SK-N-SH treated with all-trans-retinoic acid at 6 μM for 48 hours (cell line): ENCODE measurements around the gene BTBD16.

Experiments used
- ARNTL ChIP-seq: fragments of 450-650 bp; formaldehyde crosslinking; IDR thresholded peaks from 2 replicates; pipeline ENCODE4 v1.5.0; 2020; ENCODE audit warnings: low read depth, mild to moderate bottlenecking, moderate library complexity, borderline replicate concordance
- CSDC2 ChIP-seq: fragments of 250-450 bp; sonication (Bioruptor Pico); IDR thresholded peaks from 2 replicates; pipeline ENCODE4 v1.5.0; 2020; ENCODE audit warnings: mild to moderate bottlenecking, moderate library complexity
- CSRNP3 ChIP-seq: fragments of 250-450 bp; sonication (Bioruptor Pico); IDR thresholded peaks from 2 replicates; pipeline ENCODE4 v1.5.1; 2021; ENCODE audit warnings: mild to moderate bottlenecking, moderate library complexity
- GLIS3 ChIP-seq: fragments of 250-450 bp; sonication (Bioruptor Pico); IDR thresholded peaks from 2 replicates; pipeline ENCODE4 v1.5.0; 2020; ENCODE audit warnings: mild to moderate bottlenecking, moderate library complexity
- ISL1 ChIP-seq: fragments of 250-450 bp; sonication (Bioruptor Pico); IDR thresholded peaks from 2 replicates; pipeline ENCODE4 v2.1.2; 2022; ENCODE audit warnings: mild to moderate bottlenecking, moderate library complexity
- PATZ1 ChIP-seq: fragments of 250-450 bp; sonication (Bioruptor Pico); IDR thresholded peaks from 2 replicates; pipeline ENCODE4 v1.8.0; 2020; ENCODE audit warnings: mild to moderate bottlenecking, moderate library complexity, borderline replicate concordance
- POU6F1 ChIP-seq: fragments of 250-450 bp; sonication (Bioruptor Pico); IDR thresholded peaks from 2 replicates; pipeline ENCODE4 v1.8.0; 2021; ENCODE audit warnings: low read depth, mild to moderate bottlenecking, moderate library complexity, borderline replicate concordance
- PPARA ChIP-seq: fragments of 250-450 bp; sonication (Bioruptor Pico); IDR thresholded peaks from 2 replicates; pipeline ENCODE4 v1.5.0; 2020; ENCODE audit warnings: mild to moderate bottlenecking, borderline replicate concordance
- RARB ChIP-seq: fragments of 250-450 bp; sonication (Bioruptor Pico); IDR thresholded peaks from 2 replicates; pipeline ENCODE4 v1.8.0; 2021; ENCODE audit warnings: mild to moderate bottlenecking, moderate library complexity
- TSHZ2 ChIP-seq: fragments of 250-450 bp; sonication (Bioruptor Pico); IDR thresholded peaks from 2 replicates; pipeline ENCODE4 v1.5.0; 2020; ENCODE audit warnings: mild to moderate bottlenecking, moderate library complexity
- ZFP3 ChIP-seq: fragments of 250-450 bp; sonication (Bioruptor Pico); IDR thresholded peaks from 2 replicates; pipeline ENCODE4 v1.5.0; 2020; ENCODE audit warnings: mild to moderate bottlenecking, moderate library complexity
- ZFP30 ChIP-seq: fragments of 450-650 bp; formaldehyde crosslinking; IDR thresholded peaks from 2 replicates; pipeline ENCODE4 v1.5.0; 2022; ENCODE audit warnings: mild to moderate bottlenecking, moderate library complexity
- ZNF565 ChIP-seq: fragments of 450-650 bp; formaldehyde crosslinking; conservative IDR thresholded peaks from 2 replicates; pipeline ENCODE4 v1.5.0; 2020; ENCODE audit warnings: low read depth, mild to moderate bottlenecking, moderate library complexity

GRCh38 chr10:122286867-122287266 is 15.8 kb downstream of the BTBD16 start:
- TF ChIP-seq ZFP3 (no peak), PPARA (no peak), ISL1 (CRISPR knock-in tag) (no peak), ZNF565 (CRISPR knock-in tag) (no peak), PATZ1 (CRISPR knock-in tag) (no peak), ARNTL (no peak), CSDC2 (CRISPR knock-in tag) (no peak), RARB (CRISPR knock-in tag) (no peak), ZFP30 (CRISPR knock-in tag) (no peak), TSHZ2 (CRISPR knock-in tag) (no peak), POU6F1 (no peak), GLIS3 (CRISPR knock-in tag) (no peak), CSRNP3 (CRISPR knock-in tag) (no peak)
